ENCODE measurements around the gene KMT2E.

Gene KMT2E

GRCh38 chr7:105151152-105151551, 137.1 kb downstream of the KMT2E start:
- TF ChIP-seq, protein P1, sequence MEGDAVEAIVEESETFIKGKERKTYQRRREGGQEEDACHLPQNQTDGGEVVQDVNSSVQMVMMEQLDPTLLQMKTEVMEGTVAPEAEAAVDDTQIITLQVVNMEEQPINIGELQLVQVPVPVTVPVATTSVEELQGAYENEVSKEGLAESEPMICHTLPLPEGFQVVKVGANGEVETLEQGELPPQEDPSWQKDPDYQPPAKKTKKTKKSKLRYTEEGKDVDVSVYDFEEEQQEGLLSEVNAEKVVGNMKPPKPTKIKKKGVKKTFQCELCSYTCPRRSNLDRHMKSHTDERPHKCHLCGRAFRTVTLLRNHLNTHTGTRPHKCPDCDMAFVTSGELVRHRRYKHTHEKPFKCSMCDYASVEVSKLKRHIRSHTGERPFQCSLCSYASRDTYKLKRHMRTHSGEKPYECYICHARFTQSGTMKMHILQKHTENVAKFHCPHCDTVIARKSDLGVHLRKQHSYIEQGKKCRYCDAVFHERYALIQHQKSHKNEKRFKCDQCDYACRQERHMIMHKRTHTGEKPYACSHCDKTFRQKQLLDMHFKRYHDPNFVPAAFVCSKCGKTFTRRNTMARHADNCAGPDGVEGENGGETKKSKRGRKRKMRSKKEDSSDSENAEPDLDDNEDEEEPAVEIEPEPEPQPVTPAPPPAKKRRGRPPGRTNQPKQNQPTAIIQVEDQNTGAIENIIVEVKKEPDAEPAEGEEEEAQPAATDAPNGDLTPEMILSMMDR (IDR thresholded peaks at IDR 0.05; ENCODE audit: insufficient read depth, low read depth, low read length, missing control alignments) = no peak
- no peak overlapping the region for H3K4me3 ChIP-seq (ENCODE audit: low read depth, low read length)
- no peak for DNase-seq (ENCODE audit: low read depth)

DNA sequence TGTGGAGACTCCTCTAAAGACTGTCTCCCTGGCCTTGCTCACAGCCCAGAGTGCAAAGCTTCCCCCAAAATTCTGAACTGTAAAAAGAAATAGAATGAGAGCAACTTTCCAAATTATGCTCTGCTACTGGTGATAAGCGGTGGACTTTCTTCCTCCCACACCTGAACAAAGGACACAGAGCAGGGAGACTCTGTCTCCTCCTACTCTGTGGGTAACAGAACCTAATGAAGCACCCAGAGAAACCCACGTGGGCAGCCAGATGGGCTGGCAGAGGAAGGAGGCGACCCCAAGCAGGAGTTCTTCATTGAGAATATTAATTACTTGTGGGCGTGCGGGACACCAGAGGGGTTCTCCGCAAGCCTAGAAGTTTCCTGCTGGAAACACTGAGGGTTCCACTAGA, 139.5 kb downstream of the KMT2E start:
- DNase-seq (ENCODE audit: low read depth) = no peak
- TF ChIP-seq, protein P1 (IDR thresholded peaks at IDR 0.05; ENCODE audit: insufficient read depth, low read depth, low read length, missing control alignments) = no peak
- no peak overlapping the region for H3K4me3 ChIP-seq (ENCODE audit: low read depth, low read length)

GRCh38 chr7:105154084-105154483, 140.1 kb downstream of the KMT2E start:
- no peak for DNase-seq (ENCODE audit: low read depth)
- TF ChIP-seq, protein P1 (IDR thresholded peaks at IDR 0.05; ENCODE audit: insufficient read depth, low read depth, low read length, missing control alignments) = no peak
- no peak overlapping the region for H3K4me3 ChIP-seq (ENCODE audit: low read depth, low read length)

DNA sequence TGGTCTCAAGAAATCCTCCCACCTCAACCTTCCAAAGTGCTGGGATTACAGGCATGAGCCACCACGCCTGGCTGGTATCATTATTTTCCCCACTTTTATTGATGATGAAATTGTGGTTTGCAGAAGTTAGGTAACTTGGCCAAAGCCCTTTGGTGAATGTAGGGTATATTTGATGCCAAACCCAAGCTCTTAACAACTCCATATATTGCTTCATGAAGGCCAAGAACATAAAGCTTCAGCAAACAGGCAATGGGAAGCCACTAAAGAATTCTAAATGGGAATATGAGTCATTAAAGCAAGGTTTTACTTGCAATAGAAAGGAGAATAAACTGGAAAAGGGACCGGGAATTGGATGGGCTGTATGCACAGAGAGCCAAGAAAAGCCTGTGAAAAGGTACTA, 142.7 kb downstream of the KMT2E start:
- DNase-seq (ENCODE audit: low read depth) = no peak
- TF ChIP-seq, protein P1 (IDR thresholded peaks at IDR 0.05; ENCODE audit: insufficient read depth, low read depth, low read length, missing control alignments) = no peak
- no peak overlapping the region for H3K4me3 ChIP-seq (ENCODE audit: low read depth, low read length)

GRCh38 chr7:105157278-105157677, 143.3 kb downstream of the KMT2E start:
- DNase-seq (ENCODE audit: low read depth) = no peak
- no peak overlapping the region for H3K4me3 ChIP-seq (ENCODE audit: low read depth, low read length)
- TF ChIP-seq, protein P1 (IDR thresholded peaks at IDR 0.05; ENCODE audit: insufficient read depth, low read depth, low read length, missing control alignments) = no peak

- no peak overlapping the region for H3K4me3 ChIP-seq (ENCODE audit: low read depth, low read length)
- DNase-seq (ENCODE audit: low read depth) = no peak
- TF ChIP-seq, protein P1 (IDR thresholded peaks at IDR 0.05; ENCODE audit: insufficient read depth, low read depth, low read length, missing control alignments) = no peak
Observed at GRCh38 chr7:105161366-105161765, 147.4 kb downstream of the KMT2E start.
